DND-41 (cell line): Measurements from ENCODE around the gene SH3RF3.

Source experiments
- CTCF ChIP-seq: IDR thresholded peaks from 2 replicates; pipeline ENCODE4 v1.5.1; 2012; ENCODE audit warnings: borderline replicate concordance, low read length, moderate library complexity, mild to moderate bottlenecking; ENCODE audit not compliant: poor library complexity, severe bottlenecking; ENCODE audit errors: extremely low read depth
- EZH2 ChIP-seq: IDR thresholded peaks from 3 replicates; pipeline ENCODE4 v1.6.1; 2012; ENCODE audit warnings: borderline replicate concordance, low read depth, mild to moderate bottlenecking, moderate library complexity, low read length, inconsistent platforms; ENCODE audit not compliant: severe bottlenecking

GRCh38 chr2:109258376-109258775 is 129.4 kb downstream of the SH3RF3 start:
- TF ChIP-seq CTCF = no peak
- no peak for TF ChIP-seq EZH2
